Measurements from ENCODE around the gene GOLIM4.

- TF ChIP-seq CTCF (IDR thresholded peaks at IDR 0.05) (no peak), POLR2A (IDR thresholded peaks at IDR 0.05) (no peak), EP300 (IDR thresholded peaks at IDR 0.05) (no peak)
These were observed 106.7 kb downstream of the GOLIM4 start for GRCh38 chr3:167989066-167989465.
